Activated CD4-positive, alpha-beta T cell treated with anti-CD3 and anti-CD28 coated beads, Interleukin-2, Interleukin-4, amounts not matched to agents 100 ng/mL and 50 ng/mL, durations not matched to agents 16 hours and 8 hours (primary cell): Measurements from ENCODE around the gene RFX8.

Source experiments
- DNase-seq: peaks from one replicate; pipeline ENCODE4 v3.0.0-alpha.2; 2020; ENCODE audit warnings: low spot score

RFX8 gene

GRCh38 chr2:101440127-101440738 lies 34.7 kb downstream of the RFX8 start:
- DNase-seq: no peak

DNA sequence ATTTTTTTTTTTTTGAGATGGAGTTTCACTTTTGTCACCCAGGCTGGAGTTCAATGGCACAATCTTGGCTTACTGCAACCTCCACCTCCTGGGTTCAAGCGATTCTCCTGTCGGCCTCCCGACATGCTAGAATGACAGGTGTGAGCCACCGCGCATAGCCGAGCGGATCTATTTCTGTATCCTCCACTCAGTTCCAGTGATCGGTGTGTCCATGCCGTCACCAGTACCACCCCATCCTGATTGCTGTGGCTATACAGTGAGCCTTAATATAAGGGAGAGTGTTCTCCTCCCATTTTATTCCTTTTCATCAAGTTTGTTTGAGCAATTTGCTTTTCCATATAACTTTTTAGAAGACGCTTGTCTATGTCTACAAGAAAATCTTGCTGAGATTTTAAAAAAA lies 35.2 kb downstream of the RFX8 start:
- DNase-seq: no peak

DNA sequence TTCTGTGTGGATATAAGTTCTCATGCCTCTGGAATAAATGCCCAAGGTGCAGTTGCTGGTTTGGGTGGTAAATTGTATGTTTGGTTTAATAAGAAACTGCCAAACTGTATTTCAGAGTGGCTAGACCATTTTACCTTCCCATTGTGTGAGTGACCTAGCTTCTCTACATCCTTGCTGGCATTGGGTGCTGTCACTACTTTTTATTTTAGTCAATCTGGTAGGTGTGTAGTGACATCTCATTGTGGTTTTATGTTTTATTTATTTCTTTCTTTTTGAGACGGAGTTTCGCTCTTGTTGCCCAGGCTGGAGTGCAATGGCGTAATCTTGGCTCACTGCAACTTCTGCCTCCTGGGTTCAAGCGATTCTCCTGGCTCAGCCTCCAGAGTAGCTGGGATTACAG lies 36.4 kb downstream of the RFX8 start:
- DNase-seq: peak; percentile 44

- DNase-seq: no peak
Observed at GRCh38 chr2:101435001-101435862, 39.7 kb downstream of the RFX8 start.

DNA sequence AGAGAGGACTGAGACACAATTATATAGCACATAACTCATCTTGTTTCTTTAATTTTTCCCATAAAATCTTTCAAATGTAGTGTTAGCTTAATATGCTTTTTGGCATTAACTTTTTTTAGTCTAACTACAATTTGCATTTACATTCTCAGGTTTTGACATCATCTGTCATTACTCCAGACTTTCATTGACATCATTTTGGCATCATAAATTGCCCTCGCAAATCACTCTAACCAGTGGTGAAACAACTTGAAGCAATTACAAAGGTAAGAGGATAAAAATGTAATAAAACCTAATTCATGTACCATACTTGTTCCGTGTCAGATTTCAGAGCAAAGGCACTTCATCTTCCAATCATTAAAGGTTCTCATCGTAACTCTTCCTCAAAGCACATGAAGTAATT lies 41.4 kb downstream of the RFX8 start:
- no peak for DNase-seq

DNA sequence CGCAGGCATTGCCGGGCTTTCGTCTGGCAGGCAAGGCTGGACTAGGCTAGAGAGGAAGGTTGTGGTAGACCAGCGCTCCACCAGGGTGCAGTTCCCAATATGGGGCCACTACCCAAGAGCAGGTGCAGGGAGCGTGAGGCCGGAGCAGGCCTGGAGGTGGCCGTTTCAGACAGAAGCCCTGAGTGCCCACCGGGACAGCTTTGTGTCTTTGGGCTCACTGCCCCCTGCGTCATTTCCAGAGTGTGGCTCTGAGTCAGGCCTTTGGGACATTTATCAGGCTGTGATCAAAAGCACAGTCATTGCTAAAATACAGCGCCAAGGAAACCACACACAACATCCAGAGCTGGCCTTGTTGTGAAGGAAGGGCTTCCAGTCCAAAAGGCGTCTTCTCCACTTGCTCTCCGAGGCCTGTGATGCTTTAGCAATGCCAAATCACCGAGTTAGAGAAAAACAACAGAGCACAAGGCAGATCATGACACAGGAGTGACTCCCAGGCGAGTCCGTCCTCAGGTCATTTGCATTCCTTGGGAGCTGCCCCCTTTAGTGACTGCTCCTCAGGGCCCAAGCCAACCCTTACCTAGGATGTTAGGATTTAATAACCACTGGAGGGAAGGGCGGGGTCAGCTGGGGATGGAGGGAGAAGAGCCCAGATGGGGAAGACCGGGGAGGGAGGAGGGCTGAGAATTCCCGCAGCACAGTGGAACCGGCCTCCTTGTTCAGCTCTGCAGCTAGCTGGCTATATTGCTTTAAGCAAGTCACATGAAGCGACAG lies 42.3 kb downstream of the RFX8 start:
- DNase-seq: peak; percentile 6

DNA sequence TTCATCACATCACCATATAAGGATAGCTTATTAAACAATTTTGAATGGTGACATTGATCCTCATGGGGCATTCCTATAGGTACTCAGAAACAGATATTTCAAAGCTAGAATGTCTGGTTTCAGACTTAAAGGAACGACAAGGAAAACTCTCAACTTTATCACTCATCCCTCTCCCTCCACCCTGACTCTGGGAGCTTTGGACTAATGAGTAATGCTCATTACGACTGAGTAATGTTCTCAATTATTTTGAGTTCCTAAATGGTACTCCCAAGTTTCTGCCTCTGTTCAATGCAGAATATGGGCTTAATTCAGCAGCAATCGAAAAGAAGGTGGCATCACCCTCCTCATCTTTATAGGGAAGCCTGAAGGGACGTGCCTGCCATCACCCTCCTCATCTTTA lies 43.4 kb downstream of the RFX8 start:
- DNase-seq: no peak

DNA sequence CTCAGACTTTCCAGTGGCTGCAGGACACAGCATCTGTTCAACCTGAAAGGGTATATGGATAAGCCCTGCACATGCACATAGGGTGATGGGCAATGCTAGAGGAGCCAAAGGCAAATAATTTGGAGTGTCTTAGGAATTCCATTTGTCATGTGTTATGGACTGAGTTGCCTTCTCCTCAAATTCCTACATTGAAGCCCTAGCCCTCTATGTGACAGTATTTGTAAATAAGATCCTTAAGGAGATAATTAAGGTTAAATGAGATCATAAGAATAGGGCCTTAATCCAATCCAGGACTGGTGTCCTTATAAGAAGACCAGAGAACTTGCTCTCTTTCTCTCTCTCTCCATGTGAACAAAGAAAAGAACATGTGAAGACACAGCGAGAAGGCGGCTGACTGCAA lies 44.8 kb downstream of the RFX8 start:
- no peak for DNase-seq

DNA sequence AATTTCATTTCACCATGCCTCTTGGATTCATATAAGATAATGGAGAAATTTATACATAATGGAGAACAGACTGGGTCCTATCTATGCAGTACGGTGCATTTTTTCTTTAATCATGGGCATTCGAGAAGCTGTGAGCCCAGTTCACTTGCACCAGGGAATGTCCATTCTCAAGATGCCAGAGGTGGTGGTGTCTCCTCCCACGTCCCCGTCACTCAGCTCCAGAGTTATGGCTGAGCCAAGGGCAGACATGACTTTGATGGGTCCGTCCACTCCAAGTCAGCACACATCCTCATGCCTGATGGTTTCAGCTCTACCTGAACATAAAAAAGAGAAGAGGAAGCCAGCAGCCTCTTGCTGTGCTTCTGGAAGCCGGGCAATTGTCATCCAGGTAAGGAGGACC lies 45.5 kb downstream of the RFX8 start:
- DNase-seq: no peak

DNA sequence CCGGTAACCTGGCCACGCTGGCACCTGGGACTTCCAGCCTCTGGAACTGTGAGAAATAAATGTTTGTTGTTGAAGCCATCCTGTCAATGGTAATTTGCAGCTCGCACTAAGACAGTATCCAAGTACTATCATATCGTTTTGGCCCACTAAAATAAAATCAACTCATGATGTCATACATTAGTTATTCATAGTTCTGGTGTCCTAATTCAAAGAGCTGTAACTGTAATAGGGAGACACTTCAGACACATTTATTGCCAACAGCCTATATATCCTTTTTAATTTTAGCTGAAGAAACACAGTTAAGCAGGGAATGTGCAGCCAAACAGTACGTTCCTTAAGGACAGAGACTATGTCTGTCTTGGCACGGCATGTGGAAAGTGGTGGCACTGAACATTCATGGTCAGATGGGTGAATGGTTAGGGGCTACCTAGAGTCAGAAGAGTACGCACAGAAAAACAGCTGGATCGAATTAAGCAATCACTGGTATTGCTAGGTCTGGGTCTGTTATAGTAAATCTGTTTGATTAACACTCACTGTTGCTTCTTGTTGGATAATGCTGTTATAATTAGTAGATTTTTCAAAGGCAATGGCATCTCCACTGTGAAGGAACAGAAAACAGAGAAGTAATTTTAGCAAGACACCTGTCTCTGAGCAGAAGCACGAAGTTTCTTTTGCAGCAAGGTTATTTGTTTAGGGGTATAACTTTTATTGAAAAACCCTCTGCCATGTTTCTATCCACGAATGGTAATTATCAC lies 46.3 kb downstream of the RFX8 start:
- no peak for DNase-seq

DNA sequence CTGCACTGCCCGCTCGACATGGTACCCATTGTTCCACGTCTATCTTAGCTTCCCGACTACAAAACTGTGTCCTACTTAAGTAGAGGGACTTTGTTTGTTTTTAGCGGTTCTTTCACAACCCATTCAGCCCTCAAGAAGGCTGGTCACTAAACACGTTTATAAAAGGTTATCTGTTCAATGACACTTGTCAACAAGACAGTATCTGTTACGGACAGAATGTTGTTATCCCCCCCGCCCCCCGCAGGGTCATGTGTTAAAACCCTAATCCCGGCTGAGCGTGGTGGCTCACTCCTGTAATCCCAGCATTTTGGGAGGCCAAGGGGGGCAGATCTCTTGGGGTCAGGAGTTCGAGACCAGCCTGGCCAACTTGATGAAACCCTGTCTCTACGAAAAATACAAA lies 47.2 kb downstream of the RFX8 start:
- DNase-seq: no peak

GRCh38 chr2:101427240-101427639 lies 47.7 kb downstream of the RFX8 start:
- DNase-seq: no peak

GRCh38 chr2:101426822-101427221 lies 48.1 kb downstream of the RFX8 start:
- no peak for DNase-seq

- no peak for DNase-seq
Observed at GRCh38 chr2:101420623-101421022, 54.3 kb downstream of the RFX8 start.

GRCh38 chr2:101419096-101419663 lies 55.7 kb downstream of the RFX8 start:
- peak; percentile 69 for DNase-seq

- DNase-seq: no peak
Observed at GRCh38 chr2:101418460-101419095, 56.3 kb downstream of the RFX8 start.

GRCh38 chr2:101416609-101417008 lies 58.3 kb downstream of the RFX8 start:
- DNase-seq: no peak

GRCh38 chr2:101415884-101416283 lies 59.0 kb downstream of the RFX8 start:
- DNase-seq: no peak

- DNase-seq: no peak
Observed at GRCh38 chr2:101415220-101415619, 59.7 kb downstream of the RFX8 start.

- no peak for DNase-seq
Observed at GRCh38 chr2:101412092-101412694, 62.7 kb downstream of the RFX8 start.

- DNase-seq: no peak
Observed at GRCh38 chr2:101410746-101411145, 64.2 kb downstream of the RFX8 start.
